Small intestine (tissue), 7 donors: ENCODE results near the gene IER5L. TPM values are rescaled to one million over a fixed set of nuclear protein-coding genes. Genes with fewer than 3 reads are reported as not detected.
A peak's percentile ranks its signal among the peaks of the same experiment; 100 is the strongest.

Source experiments
- DNase-seq, 2 donors: peaks; one replicate each; pipeline versions ENCODE4 v3.0.0 to v3.0.0-alpha.2; 2013
- FAIRE-seq: peaks from 2 replicates; lab custom pipeline; 2012; peaks lifted over from hg19 to GRCh38; lab: Jason Lieb, UNC
- H3K27ac ChIP-seq, 3 donors: one replicate each; pipeline ENCODE4 v1.5.1; 2013; ENCODE audit warnings: low read length in 2 of 3, mild to moderate bottlenecking in 2 of 3, control low read depth in 1 of 3, inconsistent platforms in 1 of 3, low read depth in 1 of 3, moderate library complexity in 1 of 3
- H3K27me3 ChIP-seq, 3 donors: one replicate each; pipeline ENCODE4 v1.6.1; 2013; ENCODE audit warnings: low read length in 3 of 3, inconsistent platforms in 1 of 3; ENCODE audit not compliant: control insufficient read depth in 3 of 3, insufficient read depth in 3 of 3
- H3K36me3 ChIP-seq, 3 donors: one replicate each; pipeline ENCODE4 v1.6.1; 2013; ENCODE audit warnings: low read length in 3 of 3, inconsistent platforms in 1 of 3, low read depth in 1 of 3, mild to moderate bottlenecking in 1 of 3, moderate library complexity in 1 of 3; ENCODE audit not compliant: control insufficient read depth in 3 of 3, insufficient read depth in 2 of 3
- H3K4me1 ChIP-seq, 3 donors: one replicate each; pipeline ENCODE4 v1.6.1; 2013; ENCODE audit warnings: low read length in 2 of 3, inconsistent platforms in 1 of 3, low read depth in 1 of 3, mild to moderate bottlenecking in 1 of 3, moderate library complexity in 1 of 3; ENCODE audit not compliant: control insufficient read depth in 3 of 3, insufficient read depth in 2 of 3
- H3K4me3 ChIP-seq, 3 donors: one replicate each; pipeline ENCODE4 v1.5.1; 2013; ENCODE audit warnings: low read length in 3 of 3, control low read depth in 1 of 3, inconsistent platforms in 1 of 3, low read depth in 1 of 3, mild to moderate bottlenecking in 1 of 3, moderate library complexity in 1 of 3
- H3K9me3 ChIP-seq, 2 donors: one replicate each; pipeline ENCODE4 v1.6.1; 2013; ENCODE audit warnings: low read depth in 1 of 2, low read length in 1 of 2; ENCODE audit not compliant: control insufficient read depth in 2 of 2, insufficient read depth in 1 of 2
- WGBS, 3 donors: extraction: QIAGEN DNeasy Blood & Tissue Kit; methylation state at CpG; one replicate each; pipeline ENCODE4 v1.1.7; 2013; 5-methylcytosine and 5-hydroxymethylcytosine counted together
- polyA plus RNA-seq, 4 donors: library from polyadenylated mRNA; stranded (reverse) in 3 of 4; unstranded in 1 of 4; fragments of 200-250 nt in 3 of 4; fragments of 120-200 nt in 1 of 4; gene quantifications; one replicate each; pipeline versions ENCODE4 v1.2.1 to v1.2.3, GENCODE V29; 2013
- donor health status: healthy with polysubstance abuse.
- donor health status: control.
- donor health status: control.
- donor health status: Bipolar disorder and iron deficiency.
- donor health status: healthy.

The IER5L gene
- polyA plus RNA-seq, 4 donors, result 0.89 to 13.7 (median 4.6) TPM

- Histone ChIP-seq H3K27ac (peak overlapping the region in 1 of 3 donors; percentile 73), H3K27me3 (no peaks in the 10 kb centered on the region), H3K36me3 (peaks cover 0 to 15% (median 0%) of the 10 kb centered on the region in 3 donors), H3K9me3 (no peaks in the 10 kb centered on the region), H3K4me3 (peak overlapping the region in 1 of 3 donors; percentile 45), H3K4me1 (peaks cover 0 to 13% (median 0%) of the 10 kb centered on the region in 3 donors)
- FAIRE-seq, result no peak
- DNase-seq, result peak in 1 of 2 donors; percentile 35
- 81 to 87% (median 86%) methylated on average over 7 of the region's 7 CpGs for WGBS, 3 donors
These were observed 31.5 kb upstream of the IER5L start for GRCh38 chr9:129209580-129209979.

- peaks cover 0 to 15% (median 0%) of the 10 kb centered on the region in 3 donors for H3K36me3 ChIP-seq
- peaks cover 0 to 13% (median 0%) of the 10 kb centered on the region in 3 donors for H3K4me1 ChIP-seq
- no peaks in the 10 kb centered on the region for H3K9me3 ChIP-seq
- H3K27ac ChIP-seq, result peak overlapping the region in 1 of 3 donors; percentile 73
- peak overlapping the region in 1 of 3 donors; percentile 45 for H3K4me3 ChIP-seq
- no peak for DNase-seq
- 63 to 76% (median 71%) methylated on average over 4 of the region's 4 CpGs for WGBS, 3 donors
- FAIRE-seq, result no peak
- no peaks in the 10 kb centered on the region for H3K27me3 ChIP-seq
These were observed 31.0 kb upstream of the IER5L start for GRCh38 chr9:129209109-129209508.

GRCh38 chr9:129208207-129209032, 30.4 kb upstream of the IER5L start:
- peak overlapping the region in 1 of 3 donors; percentile 73 for H3K27ac ChIP-seq
- H3K4me1 ChIP-seq, result peaks cover 0 to 13% (median 0%) of the 10 kb centered on the region in 3 donors
- no peaks in the 10 kb centered on the region for H3K9me3 ChIP-seq
- H3K36me3 ChIP-seq, result peaks cover 0 to 10% (median 0%) of the 10 kb centered on the region in 3 donors
- 47 to 59% (median 55%) methylated on average over 15 to 17 of the region's 17 CpGs for WGBS, 3 donors
- no peak for FAIRE-seq
- H3K4me3 ChIP-seq, result peak overlapping the region in 1 of 3 donors; percentile 45
- H3K27me3 ChIP-seq, result no peaks in the 10 kb centered on the region
- peak; percentile 38 to 91 for DNase-seq

- WGBS, 3 donors, result 72 to 88% (median 82%) methylated on average over 7 of the region's 7 CpGs
- no peak for FAIRE-seq
These were observed 28.8 kb upstream of the IER5L start for GRCh38 chr9:129206905-129207304.

GRCh38 chr9:129206401-129206800, 28.3 kb upstream of the IER5L start:
- H3K4me1 ChIP-seq, result peaks cover 0 to 13% (median 3%) of the 10 kb centered on the region in 3 donors
- H3K4me3 ChIP-seq, result no peak overlapping the region
- H3K36me3 ChIP-seq, result no peaks in the 10 kb centered on the region
- WGBS, 3 donors, result 50 to 91% (median 51%) methylated on average over 2 of the region's 2 CpGs
- no peaks in the 10 kb centered on the region for H3K9me3 ChIP-seq
- H3K27ac ChIP-seq, result no peak overlapping the region
- no peaks in the 10 kb centered on the region for H3K27me3 ChIP-seq
- DNase-seq (no peak), FAIRE-seq (no peak)

More at GRCh38 chr9:129206905-129207304, 28.8 kb upstream of the IER5L start:
- no peak overlapping the region for H3K4me3 ChIP-seq
- H3K27me3 ChIP-seq, result no peaks in the 10 kb centered on the region
- no peak overlapping the region for H3K27ac ChIP-seq
- DNase-seq, result no peak
- H3K9me3 ChIP-seq, result no peaks in the 10 kb centered on the region
- H3K4me1 ChIP-seq, result peaks cover 0 to 13% (median 3%) of the 10 kb centered on the region in 3 donors
- peaks cover 0 to 3% (median 0%) of the 10 kb centered on the region in 3 donors for H3K36me3 ChIP-seq

GRCh38 chr9:129204840-129205239, 26.8 kb upstream of the IER5L start:
- Histone ChIP-seq H3K4me1 (peaks cover 0 to 13% (median 3%) of the 10 kb centered on the region in 3 donors), H3K27ac (no peak overlapping the region), H3K27me3 (no peaks in the 10 kb centered on the region), H3K4me3 (no peak overlapping the region), H3K36me3 (no peaks in the 10 kb centered on the region), H3K9me3 (peaks cover 0 to 6% of the 10 kb centered on the region in 2 donors)
- no peak for DNase-seq
- FAIRE-seq, result no peak
- 89 to 93% (median 91%) methylated on average over 5 to 7 of the region's 7 CpGs for WGBS, 3 donors

GRCh38 chr9:129203556-129203909, 25.5 kb upstream of the IER5L start:
- WGBS, 3 donors, result 70 to 78% (median 75%) methylated on average over 11 of the region's 11 CpGs
- H3K36me3 ChIP-seq, result no peaks in the 10 kb centered on the region
- DNase-seq, result no peak
- H3K27me3 ChIP-seq, result no peaks in the 10 kb centered on the region
- peaks cover 0 to 15% (median 3%) of the 10 kb centered on the region in 3 donors for H3K4me1 ChIP-seq
- peaks cover 0 to 8% of the 10 kb centered on the region in 2 donors for H3K9me3 ChIP-seq
- FAIRE-seq, result no peak
- peak overlapping the region in 1 of 3 donors; percentile 68 for H3K4me3 ChIP-seq
- H3K27ac ChIP-seq, result no peak overlapping the region

- peak overlapping the region; percentile 50 to 68 (median 51) for H3K4me3 ChIP-seq
- peaks cover 0 to 8% of the 10 kb centered on the region in 2 donors for H3K9me3 ChIP-seq
- DNase-seq (peak; percentile 72 to 93), FAIRE-seq (no peak)
- H3K4me1 ChIP-seq, result peaks cover 0 to 14% (median 3%) of the 10 kb centered on the region in 3 donors
- no peaks in the 10 kb centered on the region for H3K27me3 ChIP-seq
- H3K27ac ChIP-seq, result peak overlapping the region in 2 of 3 donors; percentile 34 to 88
- H3K36me3 ChIP-seq, result no peaks in the 10 kb centered on the region
- WGBS, 3 donors, result 8 to 11% (median 10%) methylated on average over 41 to 57 of the region's 57 CpGs
These were observed 24.8 kb upstream of the IER5L start for GRCh38 chr9:129202613-129203555.
